ENCODE measurements around the gene MYT1.

DNA sequence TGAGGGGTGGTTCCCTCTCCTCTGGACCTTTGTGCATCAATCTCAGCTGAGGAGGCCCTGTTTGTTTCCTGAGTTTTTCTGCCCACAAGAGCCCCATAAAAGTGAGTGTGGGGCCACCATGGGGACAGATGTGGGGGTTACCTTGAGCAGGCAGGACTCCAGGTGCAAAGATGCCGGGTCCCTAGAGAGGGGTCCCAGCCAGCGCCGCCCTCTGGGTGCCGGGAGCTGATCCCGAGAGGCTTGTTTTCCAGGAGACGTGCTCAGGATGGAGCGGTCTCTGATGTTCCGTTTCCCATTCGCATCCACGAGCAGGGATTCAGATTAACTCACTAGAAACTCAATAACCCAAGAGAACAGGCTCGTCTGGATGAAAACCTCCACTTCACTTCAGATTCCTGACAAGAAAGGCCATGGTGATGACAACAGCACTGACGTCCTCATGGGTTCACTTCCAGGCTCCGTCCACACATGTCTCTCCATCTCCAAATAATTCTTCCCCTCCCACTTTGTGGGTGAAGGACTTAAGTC is 21.9 kb downstream of the MYT1 start:
- TF ChIP-seq, protein P1, sequence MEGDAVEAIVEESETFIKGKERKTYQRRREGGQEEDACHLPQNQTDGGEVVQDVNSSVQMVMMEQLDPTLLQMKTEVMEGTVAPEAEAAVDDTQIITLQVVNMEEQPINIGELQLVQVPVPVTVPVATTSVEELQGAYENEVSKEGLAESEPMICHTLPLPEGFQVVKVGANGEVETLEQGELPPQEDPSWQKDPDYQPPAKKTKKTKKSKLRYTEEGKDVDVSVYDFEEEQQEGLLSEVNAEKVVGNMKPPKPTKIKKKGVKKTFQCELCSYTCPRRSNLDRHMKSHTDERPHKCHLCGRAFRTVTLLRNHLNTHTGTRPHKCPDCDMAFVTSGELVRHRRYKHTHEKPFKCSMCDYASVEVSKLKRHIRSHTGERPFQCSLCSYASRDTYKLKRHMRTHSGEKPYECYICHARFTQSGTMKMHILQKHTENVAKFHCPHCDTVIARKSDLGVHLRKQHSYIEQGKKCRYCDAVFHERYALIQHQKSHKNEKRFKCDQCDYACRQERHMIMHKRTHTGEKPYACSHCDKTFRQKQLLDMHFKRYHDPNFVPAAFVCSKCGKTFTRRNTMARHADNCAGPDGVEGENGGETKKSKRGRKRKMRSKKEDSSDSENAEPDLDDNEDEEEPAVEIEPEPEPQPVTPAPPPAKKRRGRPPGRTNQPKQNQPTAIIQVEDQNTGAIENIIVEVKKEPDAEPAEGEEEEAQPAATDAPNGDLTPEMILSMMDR (conservative IDR thresholded peaks at IDR 0.05 in 1 of 2, IDR thresholded peaks at IDR 0.05 in 1 of 2; ENCODE audit: extremely low read depth in 1 of 2, insufficient read depth in 1 of 2, low read depth in 1 of 2, low read length in 2 of 2) = no peak
- TF ChIP-seq EZH2 (IDR thresholded peaks at IDR 0.05; ENCODE audit: borderline replicate concordance, low read length) = no peak
